Right kidney (tissue), 9 donors: ENCODE results near the gene ANKRD18B.
"Not testable (repeated sequence)": the region's sequence is repeated elsewhere in the genome, so short reads cannot be mapped to it uniquely, and the experiment has no call there.

ENCODE experiments used
- DNase-seq: peaks from one replicate; pipeline ENCODE4 v3.0.0-alpha.2; 2016
- long read RNA-seq, 8 donors: transcript quantifications; one replicate each; lab custom pipeline, GENCODE V29; 2026

Gene ANKRD18B
- long read RNA-seq, donor 1: 0 reads
- long read RNA-seq, donor 2: 0 reads
- long read RNA-seq, donor 3: 0 reads
- long read RNA-seq, donor 4: 0 reads
- long read RNA-seq, donor 5: 0 reads
- long read RNA-seq, donor 6: 0 reads
- long read RNA-seq, donor 7: 0 reads
- long read RNA-seq, donor 8: 0 reads

GRCh38 chr9:33523397-33524305 lies at the start of gene ANKRD18B:
Gene ANKRD18B, plus strand, starts transcription at chr9:33524251. Its CDS starts 239 bp downstream, at chr9:33524490.
- peak; percentile 80 for DNase-seq

- no peak for DNase-seq
Observed at GRCh38 chr9:33475357-33475756, 48.7 kb upstream of the ANKRD18B start.

GRCh38 chr9:33476503-33476902 lies 47.5 kb upstream of the ANKRD18B start:
- DNase-seq: no peak

GRCh38 chr9:33480106-33480505 lies 43.9 kb upstream of the ANKRD18B start:
- no peak for DNase-seq

- DNase-seq: no peak
Observed at GRCh38 chr9:33480976-33481375, 43.1 kb upstream of the ANKRD18B start.

- DNase-seq: not testable (repeated sequence)
Observed at GRCh38 chr9:33485312-33485711, 38.7 kb upstream of the ANKRD18B start.

GRCh38 chr9:33489066-33489465 lies 35.0 kb upstream of the ANKRD18B start:
- DNase-seq: no peak

GRCh38 chr9:33493819-33494218 lies 30.2 kb upstream of the ANKRD18B start:
- not testable (repeated sequence) for DNase-seq

- no peak for DNase-seq
Observed at GRCh38 chr9:33498387-33498786, 25.7 kb upstream of the ANKRD18B start.

GRCh38 chr9:33506626-33507370 lies 17.3 kb upstream of the ANKRD18B start:
- no peak for DNase-seq

- peak; percentile 96 for DNase-seq
Observed at GRCh38 chr9:33510262-33511183, 13.5 kb upstream of the ANKRD18B start.

- not testable (repeated sequence) for DNase-seq
Observed at GRCh38 chr9:33511184-33511517, 12.9 kb upstream of the ANKRD18B start.

- DNase-seq: not testable (repeated sequence)
Observed at GRCh38 chr9:33512535-33512934, 11.5 kb upstream of the ANKRD18B start.

GRCh38 chr9:33515342-33515995 lies 8.6 kb upstream of the ANKRD18B start:
- not testable (repeated sequence) for DNase-seq

GRCh38 chr9:33516397-33516796 lies 7.7 kb upstream of the ANKRD18B start:
- DNase-seq: not testable (repeated sequence)

- DNase-seq: no peak
Observed at GRCh38 chr9:33517373-33517772, 6.7 kb upstream of the ANKRD18B start.

GRCh38 chr9:33517934-33518577 lies 6.0 kb upstream of the ANKRD18B start:
- DNase-seq: not testable (repeated sequence)

- DNase-seq: not testable (repeated sequence)
Observed at GRCh38 chr9:33521861-33522260, 2.2 kb upstream of the ANKRD18B start.

GRCh38 chr9:33524306-33524947 lies 376 bp downstream of the ANKRD18B start:
- peak; percentile 73 for DNase-seq

- not testable (repeated sequence) for DNase-seq
Observed at GRCh38 chr9:33528069-33528468, 4.0 kb downstream of the ANKRD18B start.
